IMR-90 (cell line): ENCODE data around the gene DIAPH2. TPM values are rescaled to one million over a fixed set of nuclear protein-coding genes. Genes with fewer than 3 reads are reported as not detected.

Experiments
- ATAC-seq: fragments of 200-7000 bp; cut with Tn5 transposase; 2 replicates; pipeline ENCODE4 v1.9.1; 2020; ENCODE audit warnings: low read depth, mild to moderate bottlenecking, moderate library complexity
- BruUV-seq: library from RNA; stranded (reverse); fragments of 400-500 nt; replicated peaks from 2 replicates; lab custom pipeline; 2021; lab: Mats Ljungman, UMichigan
- CTCF ChIA-PET: fragments of 300-600 bp; formaldehyde crosslinking; extraction: SDS; loops from one replicate; lab custom pipeline; 2021; ENCODE audit warnings: antibody characterized with exemption; lab: Yijun Ruan, JAX
- POLR2A ChIA-PET: fragments of 300-600 bp; sonication (Branson Sonifier 250); formaldehyde crosslinking; loops from one replicate; lab custom pipeline; 2022; ENCODE audit warnings: antibody characterized with exemption; ENCODE audit not compliant: unreplicated experiment; lab: Charles Lee
- DNase-seq: peaks from one replicate; pipeline ENCODE4 v3.0.0; 2013
- H2AFZ ChIP-seq: replicated peaks from 2 replicates; pipeline ENCODE3; 2013; ENCODE audit warnings: low read length, mild to moderate bottlenecking; ENCODE audit not compliant: poor library complexity
- H2AK5ac ChIP-seq: 2 replicates; pipeline ENCODE4 v1.6.1; 2013; ENCODE audit warnings: low read depth, low read length, inconsistent platforms
- H2AK9ac ChIP-seq: replicated peaks from 2 replicates; pipeline ENCODE3; 2013; ENCODE audit warnings: mild to moderate bottlenecking, low read depth, low read length, moderate library complexity; ENCODE audit not compliant: poor library complexity
- H2BK120ac ChIP-seq: 2 replicates; pipeline ENCODE4 v1.6.1; 2013; ENCODE audit warnings: low read depth, low read length, inconsistent platforms
- H2BK15ac ChIP-seq: 3 replicates; pipeline ENCODE4 v1.6.1; 2013; ENCODE audit warnings: low read depth, low read length, inconsistent platforms
- H2BK20ac ChIP-seq: 2 replicates; pipeline ENCODE4 v1.6.1; 2013; ENCODE audit warnings: low read depth, mild to moderate bottlenecking, inconsistent platforms, low read length, moderate library complexity
- H2BK5ac ChIP-seq: 2 replicates; pipeline ENCODE4 v1.6.1; 2013; ENCODE audit warnings: mild to moderate bottlenecking, low read depth, low read length, inconsistent platforms; ENCODE audit not compliant: poor library complexity, severe bottlenecking
- H3K14ac ChIP-seq: replicated peaks from 2 replicates; pipeline ENCODE4 v1.6.1; 2013; ENCODE audit warnings: low read depth, low read length, inconsistent platforms
- H3K18ac ChIP-seq: 2 replicates; pipeline ENCODE4 v1.6.1; 2013; ENCODE audit warnings: low read depth, low read length, control low read depth
- H3K23ac ChIP-seq: 2 replicates; pipeline ENCODE4 v1.6.1; 2013; ENCODE audit warnings: low read depth, low read length, inconsistent platforms
- H3K27ac ChIP-seq: 2 replicates; pipeline ENCODE4 v1.5.1; 2013; ENCODE audit warnings: mild to moderate bottlenecking, control low read depth, low read length; ENCODE audit not compliant: insufficient read depth
- H3K27me3 ChIP-seq: 2 replicates; pipeline ENCODE4 v1.6.1; 2013; ENCODE audit warnings: low read length; ENCODE audit not compliant: control insufficient read depth, insufficient read depth
- H3K36me3 ChIP-seq: 2 replicates; pipeline ENCODE4 v1.6.1; 2013; ENCODE audit warnings: low read length, mixed read lengths; ENCODE audit not compliant: control insufficient read depth, insufficient read depth
- H3K4ac ChIP-seq: 2 replicates; pipeline ENCODE4 v1.6.1; 2013; ENCODE audit warnings: low read depth, low read length, inconsistent platforms
- H3K4me1 ChIP-seq: 2 replicates; pipeline ENCODE4 v1.6.1; 2013; ENCODE audit warnings: low read length, mixed read lengths; ENCODE audit not compliant: control insufficient read depth, insufficient read depth
- H3K4me2 ChIP-seq: 2 replicates; pipeline ENCODE4 v1.6.1; 2013; ENCODE audit warnings: low read depth, mild to moderate bottlenecking, control low read depth, low read length, moderate library complexity
- H3K4me3 ChIP-seq: 2 replicates; pipeline ENCODE4 v1.5.1; 2013; ENCODE audit warnings: low read depth, mild to moderate bottlenecking, control low read depth, low read length, moderate library complexity; ENCODE audit not compliant: insufficient read depth
- H3K56ac ChIP-seq: 2 replicates; pipeline ENCODE4 v1.6.1; 2013; ENCODE audit warnings: low read length, inconsistent platforms; ENCODE audit not compliant: insufficient read depth; ENCODE audit errors: extremely low read depth
- H3K79me1 ChIP-seq, 2 experiments: 2 replicates each; pipeline ENCODE4 v1.6.1; 2013; ENCODE audit warnings: low read length in 2 of 2, inconsistent platforms in 1 of 2, low read depth in 1 of 2
- H3K9ac ChIP-seq: 2 replicates; pipeline ENCODE4 v1.6.1; 2013; ENCODE audit warnings: low read depth, low read length, control low read depth
- H3K9me1 ChIP-seq: 2 replicates; pipeline ENCODE4 v1.6.1; 2013; ENCODE audit warnings: low read length, inconsistent platforms; ENCODE audit not compliant: insufficient read depth
- H3K9me3 ChIP-seq: 2 replicates; pipeline ENCODE4 v1.6.1; 2013; ENCODE audit warnings: low read length; ENCODE audit not compliant: control insufficient read depth, insufficient read depth
- H4K20me1 ChIP-seq: 2 replicates; pipeline ENCODE4 v1.6.1; 2013; ENCODE audit warnings: low read length, inconsistent platforms; ENCODE audit not compliant: insufficient read depth
- H4K5ac ChIP-seq: 2 replicates; pipeline ENCODE4 v1.6.1; 2013; ENCODE audit warnings: mild to moderate bottlenecking, low read depth, low read length, control low read depth
- H4K8ac ChIP-seq, 2 experiments: 2 replicates each; pipeline ENCODE4 v1.6.1; 2013; ENCODE audit warnings: low read depth in 2 of 2, low read length in 2 of 2, control low read depth in 1 of 2, inconsistent platforms in 1 of 2
- H4K91ac ChIP-seq: 2 replicates; pipeline ENCODE4 v1.6.1; 2013; ENCODE audit warnings: low read depth, low read length, inconsistent platforms; ENCODE audit not compliant: insufficient read depth
- BHLHE40 ChIP-seq: fragments of 150-350 bp; IDR thresholded peaks from 2 replicates; pipeline ENCODE4 v1.6.1; 2016; ENCODE audit warnings: mild to moderate bottlenecking, low read depth, low read length
- CEBPB ChIP-seq: IDR thresholded peaks from 2 replicates; pipeline ENCODE4 v1.6.1; 2012; ENCODE audit warnings: low read depth, low read length, improper control_type of control experiment
- CHD1 ChIP-seq: IDR thresholded peaks from 2 replicates; pipeline ENCODE4 v1.6.1; 2012; ENCODE audit warnings: low read depth, low read length, improper control_type of control experiment
- CTCF ChIP-seq: conservative IDR thresholded peaks from 2 replicates; pipeline ENCODE4 v1.5.1; 2012; ENCODE audit warnings: mild to moderate bottlenecking, low read depth, low read length, improper control_type of control experiment
- ELK1 ChIP-seq: fragments of 150-350 bp; IDR thresholded peaks from 2 replicates; pipeline ENCODE4 v1.6.1; 2016; ENCODE audit warnings: low read depth, mild to moderate bottlenecking, low read length, moderate library complexity, borderline replicate concordance
- FOS ChIP-seq: fragments of 150-350 bp; IDR thresholded peaks from 2 replicates; pipeline ENCODE4 v1.6.1; 2016; ENCODE audit warnings: low read depth, low read length
- MAFK ChIP-seq: IDR thresholded peaks from 2 replicates; pipeline ENCODE4 v1.6.1; 2012; ENCODE audit warnings: low read depth, low read length, improper control_type of control experiment
- MAZ ChIP-seq: IDR thresholded peaks from 2 replicates; pipeline ENCODE4 v1.6.1; 2012; ENCODE audit warnings: low read depth, mild to moderate bottlenecking, low read length, improper control_type of control experiment, moderate library complexity, borderline replicate concordance
- MXI1 ChIP-seq: IDR thresholded peaks from 2 replicates; pipeline ENCODE4 v1.6.1; 2012; ENCODE audit warnings: low read depth, mild to moderate bottlenecking, low read length, moderate library complexity, borderline replicate concordance
- NFE2L2 ChIP-seq: fragments of 150-350 bp; IDR thresholded peaks from 2 replicates; pipeline ENCODE4 v1.6.1; 2016; ENCODE audit warnings: low read depth, mild to moderate bottlenecking, low read length
- POLR2A ChIP-seq: IDR thresholded peaks from 2 replicates; pipeline ENCODE4 v1.6.1; 2012; ENCODE audit warnings: mild to moderate bottlenecking, low read depth, low read length
- RAD21 ChIP-seq: IDR thresholded peaks from 2 replicates; pipeline ENCODE4 v1.6.1; 2012; ENCODE audit warnings: low read length, improper control_type of control experiment
- RCOR1 ChIP-seq: IDR thresholded peaks from 2 replicates; pipeline ENCODE4 v1.6.1; 2012; ENCODE audit warnings: mild to moderate bottlenecking, low read length, improper control_type of control experiment; ENCODE audit not compliant: insufficient replicate concordance
- RFX5 ChIP-seq: IDR thresholded peaks from 2 replicates; pipeline ENCODE4 v1.8.0; 2012; ENCODE audit warnings: low read depth, mild to moderate bottlenecking, low read length, moderate library complexity
- SMC3 ChIP-seq: fragments of 150-350 bp; IDR thresholded peaks from 2 replicates; pipeline ENCODE4 v1.6.1; 2016; ENCODE audit warnings: low read depth, mild to moderate bottlenecking, antibody characterized with exemption, low read length, moderate library complexity
- USF2 ChIP-seq: fragments of 150-350 bp; IDR thresholded peaks from 2 replicates; pipeline ENCODE4 v1.6.1; 2017; ENCODE audit warnings: mild to moderate bottlenecking, antibody characterized with exemption, low read length, low read depth
- WGBS, 2 experiments: methylation state at CpG; one replicate each; pipeline versions ENCODE4 v1.1.5 to v1.1.7; 2013; ENCODE audit warnings: missing lambda C conversion rate in 2 of 2; ENCODE audit not compliant: insufficient read length in 1 of 2; ENCODE audit errors: extremely low coverage in 2 of 2; 5-methylcytosine and 5-hydroxymethylcytosine counted together
- dilution Hi-C: fragments of 300-500 bp; cut with HindIII; formaldehyde crosslinking; loops from one replicate; pipeline ENCODE4 v1.14.3; 2018; ENCODE audit warnings: low sequenced_read_pairs; ENCODE audit not compliant: unreplicated experiment
- in situ Hi-C: fragments of 300-500 bp; cut with MboI; formaldehyde crosslinking; loops from 3 replicates; pipeline ENCODE4 v1.14.3; 2019; ENCODE audit warnings: low sequenced_read_pairs, inconsistent platforms, mixed read lengths
- intact Hi-C: fragments of 100-400 bp; cut with micrococcal nuclease; formaldehyde crosslinking; loops from 2 replicates; pipeline ENCODE4 v1.10.0; 2022
- polyA plus RNA-seq, 3 experiments: library from polyadenylated mRNA; depleted of rRNA; stranded (reverse); fragments of >200 nt; gene quantifications; 2 replicates each; pipeline ENCODE4 v1.2.3, GENCODE V29; 2012; ENCODE audit warnings: low replicate concordance in 1 of 3
- total RNA-seq: library from RNA; depleted of rRNA; stranded (reverse); fragments of >200 nt; gene quantifications from 2 replicates; pipeline ENCODE4 v1.2.3, GENCODE V29; 2012

The DIAPH2 gene
- total and polyA plus RNA-seq, 2 of the 4 experiments (the other 2 are of a cell fraction) = 3.6 to 19.9 TPM

DNA sequence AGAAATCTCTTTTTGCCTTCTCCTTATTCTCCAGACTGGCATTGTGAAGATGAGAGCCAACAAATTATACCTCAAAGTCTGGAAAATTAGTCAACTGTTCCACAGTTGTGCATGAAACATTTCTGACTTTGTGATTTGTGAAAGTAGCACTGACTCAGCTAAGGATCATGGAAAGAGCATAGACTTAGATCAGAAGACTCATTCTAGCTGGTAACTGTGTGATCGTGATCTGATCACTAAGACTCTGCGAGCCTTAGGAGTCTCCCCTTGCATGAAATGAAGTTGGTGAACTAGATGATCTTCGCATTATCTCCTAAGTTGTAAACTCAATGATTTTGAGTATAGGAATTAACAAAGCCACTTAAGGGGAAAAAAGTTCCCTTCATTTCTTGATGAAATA is 867.2 kb downstream of the DIAPH2 start:
- H3K4ac ChIP-seq = no peak overlapping the region
- no peak overlapping the region for H2AFZ ChIP-seq
- H3K4me1 ChIP-seq = no peaks in the 10 kb centered on the region
- ChIA-PET POLR2A (no interaction called here), CTCF (no interaction called here)
- no peaks in the 10 kb centered on the region for H3K27me3 ChIP-seq
- H3K9ac ChIP-seq = no peak overlapping the region
- DNase-seq = no peak
- no peak overlapping the region for H2BK15ac ChIP-seq
- H4K20me1 ChIP-seq = no peaks in the 10 kb centered on the region
- H3K4me3 ChIP-seq = no peak overlapping the region
- no peak overlapping the region for H3K23ac ChIP-seq
- H2BK5ac ChIP-seq = no peak overlapping the region
- in situ Hi-C loops (no loop called here), dilution Hi-C loops (no loop called here), intact Hi-C loops (no loop called here)
- BruUV-seq = no TSS peak
- no peak overlapping the region for H2BK20ac ChIP-seq
- TF ChIP-seq BHLHE40 (no peak), USF2 (no peak), MAFK (no peak), POLR2A (no peak), NFE2L2 (no peak), SMC3 (no peak), MAZ (no peak), CHD1 (no peak), ELK1 (no peak), CEBPB (no peak), MXI1 (no peak), CTCF (no peak), RCOR1 (no peak), RFX5 (no peak), RAD21 (no peak), FOS (no peak)
- H4K91ac ChIP-seq = no peak overlapping the region
- ATAC-seq = no peak
- no peak overlapping the region for H3K56ac ChIP-seq
- H3K14ac ChIP-seq = no peak overlapping the region
- no peak overlapping the region for H2AK5ac ChIP-seq
- H3K27ac ChIP-seq = no peak overlapping the region
- H3K9me1 ChIP-seq = no peaks in the 10 kb centered on the region
- H3K79me1 ChIP-seq = no peaks in the 10 kb centered on the region
- H4K5ac ChIP-seq = no peak overlapping the region
- no peak overlapping the region for H2BK120ac ChIP-seq
- H4K8ac ChIP-seq = no peak overlapping the region
- no peak overlapping the region for H3K4me2 ChIP-seq
- no peak overlapping the region for H3K18ac ChIP-seq
- no peak overlapping the region for H2AK9ac ChIP-seq
- WGBS, 2 experiments = no CpG with 5 or more reads among the region's 3 CpGs
- no peaks in the 10 kb centered on the region for H3K9me3 ChIP-seq
- H3K36me3 ChIP-seq = no peaks in the 10 kb centered on the region
